SW480 (cell line): ENCODE data around the gene PLAAT4.
A peak's percentile ranks its signal among the peaks of the same experiment; 100 is the strongest.
"Not testable (repeated sequence)": the region's sequence is repeated elsewhere in the genome, so short reads cannot be mapped to it uniquely, and the experiment has no call there.

Source experiments
- DNase-seq: peaks from one replicate; pipeline ENCODE4 v3.0.0-alpha.2; 2016; ENCODE audit warnings: low spot score

PLAAT4 gene

GRCh38 chr11:63547061-63547460, 10.5 kb downstream of the PLAAT4 start:
- no peak for DNase-seq

DNA sequence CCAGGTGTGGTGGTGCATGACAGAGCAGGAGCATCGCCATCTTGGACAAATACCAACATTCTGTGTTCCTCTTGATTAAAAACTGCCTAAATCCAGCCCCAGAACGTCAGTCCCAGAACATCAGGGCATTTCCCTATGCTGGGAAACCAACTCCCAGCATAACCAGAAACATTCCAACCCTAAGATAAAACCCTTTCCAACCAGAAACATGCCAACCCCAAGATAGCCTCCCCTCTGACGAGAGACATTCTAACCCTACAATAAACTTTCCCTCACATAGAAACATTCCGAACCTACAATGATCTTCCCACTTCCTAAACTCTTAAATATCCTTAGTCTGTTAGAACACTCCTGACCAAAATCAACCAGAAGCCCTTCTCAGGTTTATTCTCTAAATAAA, 11.6 kb downstream of the PLAAT4 start:
- DNase-seq: no peak

GRCh38 chr11:63549411-63549810, 12.8 kb downstream of the PLAAT4 start:
- no peak for DNase-seq

DNA sequence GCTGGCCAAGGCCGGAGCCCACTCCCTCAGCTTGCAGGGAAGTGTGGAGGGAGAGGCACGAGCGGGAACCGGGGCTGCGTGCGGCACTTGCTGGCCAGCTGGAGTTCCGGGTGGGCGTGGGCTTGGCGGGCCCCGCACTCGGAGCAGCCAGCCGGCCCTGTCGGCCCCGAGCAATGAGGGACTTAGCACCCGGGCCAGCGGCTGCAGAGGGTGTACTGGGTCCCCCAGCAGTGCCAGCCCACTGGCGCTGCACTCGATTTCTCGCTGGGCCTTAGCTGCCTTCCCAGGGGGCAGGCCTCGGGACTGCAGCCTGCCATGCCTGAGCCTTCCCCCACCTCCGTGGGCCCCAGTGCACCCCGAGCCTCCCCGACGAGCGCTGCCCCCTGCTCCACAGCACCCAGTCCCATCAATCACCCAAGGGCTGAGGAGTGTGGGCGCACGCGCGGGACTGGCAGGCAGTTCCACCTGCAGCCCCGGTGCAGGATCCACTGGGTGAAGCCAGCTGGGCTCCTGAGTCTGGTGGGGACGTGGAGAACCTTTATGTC, 13.6 kb downstream of the PLAAT4 start:
- DNase-seq: not testable (repeated sequence)

GRCh38 chr11:63551091-63551888, 14.7 kb downstream of the PLAAT4 start:
- DNase-seq: no peak

- DNase-seq: no peak
These were observed 15.3 kb downstream of the PLAAT4 start for GRCh38 chr11:63551889-63552266.

DNA sequence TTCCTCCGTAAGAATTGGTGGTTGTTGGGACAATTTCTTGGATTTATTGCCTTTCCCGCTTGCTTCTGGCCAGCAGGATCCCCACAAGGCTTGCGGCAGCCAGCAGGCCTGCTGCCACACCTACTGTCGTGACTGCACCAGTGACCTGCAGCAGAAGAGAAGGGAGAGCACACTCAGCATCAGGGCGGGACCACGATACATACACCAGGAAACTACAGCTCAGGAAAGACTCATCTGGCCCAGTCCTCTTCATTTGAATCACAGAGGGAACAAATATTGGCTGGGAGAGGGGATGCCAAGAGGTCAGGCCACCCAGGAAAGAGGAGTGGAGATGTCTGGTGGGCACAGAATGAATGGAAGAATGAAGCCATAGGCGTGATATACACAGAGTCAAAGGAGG, 16.3 kb downstream of the PLAAT4 start:
- DNase-seq: peak; percentile 36

- no peak for DNase-seq
These were observed 17.2 kb downstream of the PLAAT4 start for GRCh38 chr11:63553759-63554158.

GRCh38 chr11:63554877-63555223, 18.2 kb downstream of the PLAAT4 start:
- DNase-seq: no peak

- no peak for DNase-seq
These were observed 19.9 kb downstream of the PLAAT4 start for GRCh38 chr11:63556404-63557013.

GRCh38 chr11:63557570-63557969, 21.0 kb downstream of the PLAAT4 start:
- DNase-seq: no peak

DNA sequence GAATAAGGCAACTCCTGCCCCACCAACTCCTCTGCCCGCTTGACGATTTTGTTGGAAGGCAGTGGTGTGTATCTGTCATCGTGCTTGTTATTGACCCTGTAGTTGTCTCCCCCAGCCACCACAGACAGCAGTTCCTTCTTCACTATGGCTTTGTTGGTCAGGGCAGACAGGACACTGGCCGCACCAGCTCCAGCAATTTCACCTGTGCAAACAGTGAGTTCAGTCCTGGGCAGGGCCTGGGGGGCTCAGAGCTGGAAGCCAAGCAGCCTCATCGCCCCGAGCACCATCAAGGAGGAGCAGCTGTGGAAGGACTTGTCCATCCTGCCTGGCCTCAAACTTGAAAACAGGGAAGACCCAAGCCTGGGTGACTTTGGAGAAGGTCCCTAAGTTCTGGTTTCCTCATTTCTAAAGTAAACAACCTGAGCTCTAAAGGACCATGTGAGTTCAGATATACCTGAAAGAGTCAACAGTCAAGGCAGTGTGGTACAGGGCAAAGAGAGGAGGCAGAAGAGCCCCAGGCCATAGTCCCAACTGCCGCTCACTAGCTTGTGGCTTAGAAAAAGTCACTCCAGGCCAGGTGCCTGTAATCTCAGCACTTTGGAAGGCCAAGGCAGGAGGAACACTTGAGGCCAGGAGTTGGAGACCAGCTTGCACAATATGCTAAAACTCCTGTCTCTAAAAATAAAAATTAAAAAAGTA, 22.0 kb downstream of the PLAAT4 start:
- no peak for DNase-seq

GRCh38 chr11:63560506-63561180, 24.0 kb downstream of the PLAAT4 start:
- peak; percentile 64 for DNase-seq

DNA sequence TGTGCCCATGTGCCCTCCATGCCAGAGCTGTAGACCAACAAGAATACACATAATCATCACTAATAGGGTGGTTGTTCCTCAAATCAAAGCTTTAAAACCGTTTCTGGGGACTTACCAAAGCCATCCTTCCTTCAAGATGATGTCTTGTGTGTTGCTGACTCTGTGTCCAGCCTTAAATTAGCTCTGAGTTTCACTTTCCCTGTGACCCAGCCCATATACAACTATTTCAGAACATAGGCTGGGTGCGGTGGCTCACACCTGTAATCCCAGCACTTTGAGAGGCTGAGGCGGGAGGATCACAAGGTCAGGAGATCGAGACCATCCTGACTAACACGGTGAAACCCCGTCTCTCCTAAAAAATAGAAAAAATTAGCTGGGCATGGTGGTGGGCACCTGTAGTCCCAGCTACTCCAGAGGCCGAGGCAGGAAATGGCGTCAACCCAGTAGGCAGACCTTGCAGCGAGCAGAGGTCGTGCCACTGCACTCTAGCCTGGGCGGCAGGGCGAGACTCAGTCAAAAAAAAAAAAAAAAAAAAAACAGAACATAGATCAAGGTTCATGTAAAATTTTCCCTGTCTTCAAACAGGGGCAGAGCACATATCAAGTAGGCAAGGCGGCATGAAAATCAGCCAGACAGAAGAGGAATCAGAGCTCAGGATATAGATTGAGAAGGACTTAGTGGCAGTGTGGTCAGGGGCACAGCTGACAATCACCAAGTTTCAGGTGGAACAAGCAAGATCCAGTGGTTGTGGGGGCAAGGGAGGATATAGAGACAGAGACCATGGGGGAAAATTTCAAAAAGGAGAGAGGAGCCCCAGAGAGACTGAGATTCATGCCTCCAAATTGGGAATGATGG, 26.8 kb downstream of the PLAAT4 start, which contains the start of gene PLAAT2:
Gene PLAAT2 (minus strand): TSS at position 179 of the 855 bp plus-strand sequence. CDS start 55 bp downstream, at position 124.
- no peak for DNase-seq

DNA sequence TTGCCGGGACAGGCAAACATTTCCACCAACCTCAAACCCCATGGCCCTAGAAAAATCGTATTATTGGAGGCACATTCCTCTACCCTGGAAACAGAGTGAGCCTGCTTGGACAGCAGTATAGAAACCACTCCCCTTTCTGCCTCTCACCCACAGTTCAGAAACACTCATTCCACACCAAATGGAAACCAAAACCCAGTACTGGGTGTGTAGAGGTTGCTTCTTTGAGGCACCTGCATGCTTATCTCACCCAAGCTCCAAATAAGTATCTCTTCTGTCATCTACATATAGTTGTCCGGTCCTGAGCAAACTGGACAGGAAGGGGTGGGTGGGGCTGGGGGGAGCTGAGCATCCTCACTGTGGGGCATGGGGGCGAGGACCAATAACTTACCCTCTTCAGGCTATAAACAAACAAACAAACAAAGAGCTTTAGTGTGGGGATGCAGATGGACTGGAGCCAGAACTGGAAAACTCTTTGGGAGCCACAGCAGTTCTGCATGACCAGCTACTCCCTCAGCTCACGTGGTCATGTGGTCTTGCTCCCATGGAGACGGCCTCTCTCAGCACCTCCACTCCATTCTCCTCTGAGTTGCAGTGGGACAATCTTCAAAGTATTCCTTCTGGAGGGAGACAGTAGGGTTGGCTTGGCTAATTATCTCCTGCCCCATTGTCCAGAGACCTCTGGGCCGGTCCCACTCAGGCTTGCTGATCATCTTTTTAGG, 27.6 kb downstream of the PLAAT4 start:
- peak; percentile 68 for DNase-seq

GRCh38 chr11:63564784-63565350, 28.3 kb downstream of the PLAAT4 start:
- peak; percentile 88 for DNase-seq

- DNase-seq: peak; percentile 94
These were observed 30.6 kb downstream of the PLAAT4 start for GRCh38 chr11:63567044-63567840.

- DNase-seq: no peak
These were observed 33.0 kb downstream of the PLAAT4 start for GRCh38 chr11:63569570-63569969.

DNA sequence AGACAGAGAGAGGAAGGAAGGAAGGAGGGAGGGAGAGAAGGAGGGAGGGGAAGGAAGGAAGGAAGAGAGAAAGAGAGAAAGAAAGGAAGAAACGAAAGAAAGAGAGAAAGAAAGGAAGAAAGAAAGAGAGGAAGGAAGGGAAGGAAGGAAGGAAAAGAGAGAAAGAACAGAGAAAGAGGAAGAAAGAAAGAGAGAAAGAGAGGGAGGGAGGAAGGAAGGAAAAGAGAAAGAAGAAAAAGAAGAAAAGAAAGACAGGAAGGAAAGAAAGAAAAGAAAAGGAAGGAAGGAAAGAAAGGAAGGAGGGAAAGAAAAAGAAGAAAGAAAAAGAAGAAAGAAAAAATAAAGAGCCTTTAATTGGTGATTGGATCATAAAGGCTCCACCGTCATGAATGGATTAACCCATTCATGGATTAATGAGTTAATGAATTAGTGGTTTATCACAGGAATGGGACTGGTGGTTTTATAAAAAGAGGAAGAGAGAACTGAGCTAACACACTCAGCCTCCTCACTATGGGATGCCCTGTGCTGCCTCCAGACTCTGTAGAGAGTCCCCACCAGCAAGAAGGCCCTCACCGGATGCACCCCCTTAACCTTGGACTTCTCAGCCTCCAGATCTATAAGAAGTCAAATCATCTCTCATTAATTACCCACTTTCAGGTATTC, 35.5 kb downstream of the PLAAT4 start:
- DNase-seq: no peak
